Fibroblast of peridontal ligament (primary cell): ENCODE data around the gene IFNG-AS1.
A peak's percentile ranks its signal among the peaks of the same experiment; 100 is the strongest.

ENCODE experiments used
- DNase-seq: peaks from one replicate; pipeline ENCODE4 v3.0.0-alpha.2; 2010; ENCODE audit errors: extremely low read depth

The IFNG-AS1 gene

DNA sequence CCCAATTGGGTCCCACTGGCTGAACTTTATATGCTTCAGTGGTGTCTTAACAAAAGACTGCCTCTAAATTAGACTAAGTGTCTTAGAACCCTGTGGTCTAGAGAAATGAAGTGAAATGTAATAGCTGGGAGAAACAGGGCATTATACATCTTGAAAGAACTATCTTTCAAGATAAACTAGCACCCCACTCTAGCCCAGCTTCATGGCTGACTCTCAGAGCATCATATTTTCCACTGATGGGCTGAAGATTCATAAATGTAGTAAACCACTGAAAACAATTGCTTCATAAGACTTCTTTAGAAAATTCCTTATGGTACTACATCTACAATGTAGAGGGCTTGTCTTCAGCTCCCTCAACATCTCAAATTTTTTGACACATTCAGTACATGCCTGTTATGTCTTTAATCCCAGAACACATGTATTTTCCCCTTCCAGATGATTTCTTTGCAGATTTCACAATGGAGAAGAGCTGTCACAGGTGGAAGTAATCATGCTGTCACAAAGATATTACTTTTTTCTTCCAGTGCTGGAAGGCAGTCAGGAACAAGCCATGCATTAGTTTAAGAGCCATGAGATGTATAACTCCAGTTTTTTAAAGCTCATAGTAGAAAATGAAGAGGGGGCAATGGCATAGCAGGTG is 48.5 kb downstream of the IFNG-AS1 start:
- DNase-seq: no peak

DNA sequence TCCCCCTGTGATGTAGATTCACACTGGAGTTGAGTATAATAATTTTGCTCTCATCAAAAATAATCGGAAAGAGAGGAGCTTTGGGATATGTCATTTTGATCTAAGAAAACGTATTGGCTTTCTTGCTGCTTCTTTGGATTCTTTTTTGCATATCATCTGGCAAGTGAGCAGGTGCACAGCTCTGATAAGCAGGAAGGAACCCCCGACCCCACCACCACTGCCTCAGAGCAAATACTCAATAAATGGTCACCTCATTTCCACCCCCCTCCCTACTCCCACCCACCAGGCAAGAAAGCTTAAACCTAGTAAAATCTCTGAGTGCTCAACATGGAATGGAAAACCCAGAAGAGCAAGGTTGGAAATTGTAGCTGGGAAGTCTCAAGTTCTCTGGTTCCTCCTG is 49.4 kb downstream of the IFNG-AS1 start:
- no peak for DNase-seq

DNA sequence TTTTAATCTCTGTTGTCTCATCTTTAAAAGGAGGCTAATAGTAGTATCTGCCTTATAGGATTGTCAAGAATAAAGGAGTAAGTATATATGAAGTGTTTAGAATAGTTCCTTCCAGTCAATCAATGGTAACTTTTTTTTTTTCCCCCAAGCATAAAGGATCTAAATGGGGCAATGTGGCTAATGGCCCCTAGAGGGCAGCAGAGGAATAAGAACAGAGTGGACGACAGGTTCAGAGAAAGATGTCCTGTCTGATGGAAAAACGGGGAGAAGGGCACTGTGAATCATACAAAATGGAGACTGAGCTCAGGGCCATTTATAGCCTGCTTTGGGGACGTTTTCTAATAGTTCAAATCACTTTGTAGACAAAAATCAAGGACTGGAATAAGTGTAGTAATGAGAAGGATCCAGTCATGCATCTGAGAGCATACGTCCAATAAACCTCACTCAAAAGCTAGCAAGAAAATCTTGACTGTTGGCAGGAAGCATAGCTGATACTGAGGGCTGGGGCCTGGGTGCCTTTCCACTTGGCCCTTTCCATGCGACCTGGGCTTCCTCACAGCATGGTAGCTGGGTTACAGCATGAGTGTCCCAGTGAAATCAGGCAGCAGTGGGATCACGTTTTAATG is 51.3 kb downstream of the IFNG-AS1 start:
- DNase-seq: peak; percentile 80

DNA sequence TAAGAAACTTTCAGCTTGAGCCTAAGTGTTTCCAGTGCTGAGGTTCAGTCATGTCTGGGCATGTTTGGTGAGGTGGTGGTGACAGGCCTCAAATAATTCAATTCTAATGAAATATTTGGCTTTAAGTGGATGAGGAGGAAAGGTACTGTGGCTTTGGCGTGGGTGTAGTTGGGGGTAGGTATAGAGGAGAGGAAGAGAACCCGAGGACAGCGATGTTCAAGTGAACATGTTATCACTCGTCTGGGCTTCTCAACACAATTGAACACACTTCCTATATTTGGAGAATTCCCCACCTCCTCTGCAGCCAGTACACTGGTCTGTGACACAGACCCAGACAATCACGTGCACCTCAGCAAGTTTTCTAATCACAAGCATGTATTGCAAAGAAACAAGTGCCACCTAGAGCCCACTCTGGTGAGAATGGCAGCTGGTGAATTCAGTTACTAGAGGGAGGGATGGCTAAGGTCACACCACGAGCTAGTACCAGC is 53.0 kb downstream of the IFNG-AS1 start:
- DNase-seq: peak; percentile 15

DNA sequence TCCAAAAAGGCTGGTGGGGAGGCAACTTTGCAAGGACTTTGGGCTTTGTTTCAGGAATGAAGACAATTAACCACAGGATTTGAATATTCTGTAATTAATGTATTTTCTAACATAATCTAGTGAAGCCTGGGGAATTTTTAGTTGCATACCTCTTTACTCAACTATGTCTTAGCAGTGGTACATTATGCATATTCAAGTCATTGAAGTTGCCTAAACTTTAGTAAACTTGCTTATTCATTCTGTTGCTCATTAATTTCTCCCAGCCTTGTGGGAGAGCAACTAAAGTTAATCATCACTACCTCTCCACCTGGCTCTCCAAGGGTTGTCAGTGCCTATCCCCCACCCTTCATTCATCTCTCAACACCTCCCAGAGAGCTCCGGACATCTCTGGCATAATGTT is 54.2 kb downstream of the IFNG-AS1 start:
- no peak for DNase-seq

DNA sequence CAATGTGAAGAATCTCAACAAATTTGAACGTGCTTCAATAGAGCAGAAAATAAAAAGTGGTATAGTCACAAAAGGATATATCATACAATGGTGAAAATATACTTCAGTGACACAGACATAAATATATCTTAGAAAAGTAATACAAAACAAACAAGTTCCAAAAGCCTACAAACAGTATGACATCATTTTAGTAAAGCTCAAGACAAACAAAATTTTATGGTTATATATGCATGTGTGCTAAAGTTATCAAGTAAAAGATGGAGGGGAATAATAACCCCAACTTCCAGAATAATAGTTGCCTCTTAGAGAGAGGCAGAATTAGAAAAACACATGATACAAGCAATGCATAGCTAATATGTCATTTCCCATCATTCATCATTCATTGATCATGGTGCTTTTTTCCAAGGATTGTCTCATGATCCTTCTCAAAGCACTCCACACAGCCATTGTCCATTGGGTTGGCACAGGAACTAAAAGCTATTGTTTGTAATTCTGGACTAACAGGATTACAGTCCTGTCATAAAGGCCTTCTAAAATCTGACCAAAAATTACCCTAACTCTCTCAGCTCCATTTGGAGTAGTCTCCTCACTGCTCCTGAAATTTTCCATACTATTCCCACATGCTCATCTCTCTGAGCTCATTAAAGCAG is 59.5 kb downstream of the IFNG-AS1 start:
- no peak for DNase-seq

DNA sequence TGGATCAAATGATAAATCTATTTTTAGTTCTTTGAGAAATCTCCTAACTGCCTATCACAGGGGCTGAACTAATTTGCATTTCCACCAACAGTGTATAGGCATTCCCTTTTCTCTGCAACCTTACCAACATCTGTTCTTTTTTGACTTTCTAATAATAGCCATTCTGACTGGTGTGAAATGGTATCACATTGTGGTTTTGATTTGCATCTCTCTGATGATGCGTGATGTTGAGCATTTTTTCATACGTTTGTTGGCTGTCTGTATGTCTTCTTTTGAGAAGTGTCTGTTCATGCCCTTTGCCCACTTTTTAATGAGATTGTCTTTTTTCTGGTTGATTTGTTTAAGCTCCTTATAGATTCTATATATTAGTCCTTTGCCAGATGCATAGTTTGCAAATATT is 67.1 kb downstream of the IFNG-AS1 start:
- no peak for DNase-seq

DNA sequence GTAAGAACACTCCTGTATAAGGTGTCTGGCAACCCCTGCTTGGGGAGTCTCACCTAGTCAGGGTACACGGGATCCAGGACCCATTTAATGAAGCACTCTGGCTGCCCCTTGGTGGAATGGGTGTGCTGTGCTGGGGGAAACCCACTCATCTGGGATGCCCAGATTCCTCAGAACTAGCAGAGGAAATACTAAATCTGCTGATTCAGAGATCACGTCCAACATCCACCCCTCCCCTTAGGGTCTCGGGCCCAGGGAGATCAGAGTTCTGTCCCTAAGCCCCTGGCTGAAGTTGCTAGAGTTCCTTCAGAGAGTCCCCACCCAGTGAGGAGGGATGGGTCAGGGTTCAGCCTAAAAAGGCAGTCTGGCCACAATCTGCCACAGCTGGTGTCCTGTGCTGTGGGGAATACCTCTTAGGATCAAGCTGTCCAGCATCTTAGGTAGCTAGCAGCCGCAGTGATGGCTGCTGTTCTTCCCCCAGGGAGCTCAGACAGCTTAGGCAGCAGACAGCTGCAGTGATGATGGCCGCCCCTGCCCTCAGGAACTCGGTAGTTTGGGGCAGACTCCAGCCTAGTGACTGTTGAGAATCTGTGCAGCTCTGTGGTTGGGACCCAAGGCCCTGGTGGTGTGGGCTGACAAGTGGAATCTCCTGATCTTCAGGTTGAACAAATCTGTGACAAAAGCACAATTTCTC is 74.8 kb downstream of the IFNG-AS1 start:
- no peak for DNase-seq

DNA sequence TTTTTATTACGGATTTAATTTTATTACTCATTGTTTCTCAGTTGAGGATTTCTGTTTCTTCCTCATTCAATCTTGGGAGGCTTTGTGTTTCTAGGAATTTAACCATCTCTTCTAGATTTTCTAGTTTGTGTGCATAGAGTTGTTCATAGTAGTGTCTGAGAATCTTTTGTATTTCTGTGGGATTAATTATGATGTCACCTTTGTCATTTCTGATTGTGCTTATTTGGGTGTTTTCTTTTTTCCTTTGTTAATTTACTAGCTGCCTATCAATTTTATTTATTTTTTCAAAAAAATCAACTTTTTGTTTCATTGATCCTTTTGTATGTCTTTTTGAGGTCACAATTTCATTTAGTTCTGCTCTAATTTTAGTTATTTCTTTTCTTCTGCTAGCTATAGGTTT is 75.9 kb downstream of the IFNG-AS1 start:
- no peak for DNase-seq

DNA sequence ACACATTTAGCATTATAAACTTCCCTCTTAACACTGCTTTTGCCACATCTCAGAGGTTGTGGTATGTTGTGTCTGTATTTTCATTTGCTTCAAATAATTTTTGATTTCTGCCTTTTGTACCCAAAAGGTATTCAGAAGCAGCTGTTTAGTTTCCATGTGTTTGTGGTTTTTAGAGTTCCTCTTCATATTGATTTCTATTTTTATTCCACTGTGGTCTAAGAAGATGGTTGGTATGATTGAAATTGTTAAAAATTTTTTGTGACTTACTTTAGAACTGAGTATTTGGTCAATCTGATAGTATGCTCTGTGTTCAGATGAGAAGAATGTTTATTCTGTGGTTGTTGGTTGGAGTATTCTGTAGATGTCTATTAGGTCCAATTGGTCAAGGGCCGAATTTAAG is 76.4 kb downstream of the IFNG-AS1 start:
- no peak for DNase-seq

DNA sequence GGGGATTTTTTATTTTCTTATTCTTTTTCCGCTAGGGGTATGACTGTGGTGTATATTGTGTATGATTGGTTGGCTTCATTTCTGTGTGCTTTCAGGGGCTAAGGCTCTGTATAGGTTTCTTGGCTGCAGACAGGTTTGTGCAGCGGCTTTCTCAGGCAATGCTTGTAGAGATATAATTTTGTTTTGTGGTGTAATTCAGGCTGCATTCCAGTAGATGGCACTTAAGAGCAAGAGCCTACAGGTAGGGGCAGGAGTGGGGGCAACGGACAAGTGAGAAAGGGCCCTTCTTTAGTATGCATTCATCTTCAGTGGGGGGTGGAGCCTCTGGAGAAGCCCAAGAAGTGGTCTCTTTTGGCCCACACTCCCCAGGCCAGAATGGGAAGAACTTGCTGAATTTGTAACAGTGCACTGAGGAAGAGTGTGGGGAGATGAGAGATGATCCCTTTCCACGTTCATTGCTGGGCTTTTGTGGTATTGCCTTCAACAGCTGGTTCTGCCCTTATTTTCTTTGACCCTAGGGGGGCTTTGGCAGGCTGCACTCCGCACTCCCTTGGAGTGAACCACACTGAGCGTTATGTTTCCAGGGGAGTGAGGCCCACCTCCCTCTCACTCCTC is 78.6 kb downstream of the IFNG-AS1 start:
- DNase-seq: no peak

DNA sequence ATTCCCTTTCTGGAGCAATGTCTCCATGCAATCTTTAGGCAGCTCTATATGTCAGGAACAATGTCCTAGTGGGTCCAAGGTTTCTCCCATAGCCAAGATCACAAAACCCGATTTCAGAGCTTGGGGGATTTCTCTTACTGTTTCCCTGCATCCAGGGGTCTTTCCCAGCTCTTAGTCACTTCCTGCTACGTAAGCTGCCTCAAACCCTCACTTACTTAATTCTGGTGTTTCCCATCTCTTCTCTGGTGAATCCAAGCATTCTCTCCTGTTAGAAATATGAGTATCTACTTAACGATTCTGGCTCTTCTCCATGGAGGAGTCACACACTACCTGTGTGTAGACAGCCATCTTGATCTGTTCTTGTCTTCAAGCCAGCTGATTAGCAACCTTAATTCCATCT is 80.0 kb downstream of the IFNG-AS1 start:
- no peak for DNase-seq
